Measurements from ENCODE around the gene LANCL2. TPM values are rescaled to one million over a fixed set of nuclear protein-coding genes. Genes with fewer than 3 reads are reported as not detected.

Gene LANCL2
- total RNA-seq, 1 donor from 2014 or later: 23.0 TPM

- Mint-ChIP-seq H3K27me3 (ENCODE audit: low read depth) (no peaks in the 10 kb centered on the region), H3K9me3 (no peaks in the 10 kb centered on the region), H3K27ac (ENCODE audit: unreplicated experiment) (no peak overlapping the region), H3K4me1 (peaks cover 6% of the 10 kb centered on the region), H3K36me3 (ENCODE audit: low read depth) (peaks cover 7% of the 10 kb centered on the region), H3K4me3 (no peak overlapping the region)
- no peak for TF ChIP-seq CTCF (conservative IDR thresholded peaks at IDR 0.05)
- no peak for DNase-seq (ENCODE audit: low read depth, low spot score)
Observed at GRCh38 chr7:55427800-55428199, 62.7 kb downstream of the LANCL2 start.

- no peak for DNase-seq (ENCODE audit: low read depth, low spot score)
- Mint-ChIP-seq H3K27me3 (ENCODE audit: low read depth) (no peaks in the 10 kb centered on the region), H3K36me3 (ENCODE audit: low read depth) (peaks cover 7% of the 10 kb centered on the region), H3K27ac (ENCODE audit: unreplicated experiment) (no peak overlapping the region), H3K9me3 (no peaks in the 10 kb centered on the region), H3K4me1 (no peaks in the 10 kb centered on the region), H3K4me3 (no peak overlapping the region)
- TF ChIP-seq CTCF (conservative IDR thresholded peaks at IDR 0.05): no peak
Observed at GRCh38 chr7:55429835-55430499, 64.8 kb downstream of the LANCL2 start.

DNA sequence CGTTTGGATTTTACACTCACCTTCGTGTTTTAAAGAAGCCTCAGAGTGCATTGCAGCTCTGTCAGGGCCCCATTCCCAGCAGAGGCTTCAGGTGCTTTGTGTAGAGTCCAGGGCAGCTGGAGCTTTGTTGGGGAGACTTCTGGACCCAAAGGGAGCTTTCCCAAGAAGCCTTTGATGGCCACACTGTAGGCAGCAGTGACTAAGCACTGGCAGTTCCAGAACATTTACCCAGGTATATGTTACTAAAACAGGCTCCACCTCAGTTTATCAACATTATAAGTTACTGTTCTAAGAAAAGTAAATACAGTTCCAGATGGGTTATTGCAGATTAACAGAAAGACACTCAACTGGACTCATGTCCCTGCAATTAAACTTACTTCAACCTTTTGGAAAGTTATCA, 66.8 kb downstream of the LANCL2 start:
- Mint-ChIP-seq H3K27ac (ENCODE audit: unreplicated experiment) (no peak overlapping the region), H3K4me1 (no peaks in the 10 kb centered on the region), H3K9me3 (no peaks in the 10 kb centered on the region), H3K27me3 (ENCODE audit: low read depth) (no peaks in the 10 kb centered on the region), H3K36me3 (ENCODE audit: low read depth) (no peaks in the 10 kb centered on the region), H3K4me3 (no peak overlapping the region)
- no peak for DNase-seq (ENCODE audit: low read depth, low spot score)
- no peak for TF ChIP-seq CTCF (conservative IDR thresholded peaks at IDR 0.05)

GRCh38 chr7:55432506-55432905, 67.4 kb downstream of the LANCL2 start:
- no peak for DNase-seq (ENCODE audit: low read depth, low spot score)
- Mint-ChIP-seq H3K4me3 (no peak overlapping the region), H3K4me1 (no peaks in the 10 kb centered on the region), H3K27ac (ENCODE audit: unreplicated experiment) (no peak overlapping the region), H3K36me3 (ENCODE audit: low read depth) (no peaks in the 10 kb centered on the region), H3K27me3 (ENCODE audit: low read depth) (no peaks in the 10 kb centered on the region), H3K9me3 (no peaks in the 10 kb centered on the region)
- no peak for TF ChIP-seq CTCF (conservative IDR thresholded peaks at IDR 0.05)

GRCh38 chr7:55432939-55433784, 68.0 kb downstream of the LANCL2 start:
- Mint-ChIP-seq H3K9me3 (no peaks in the 10 kb centered on the region), H3K27ac (ENCODE audit: unreplicated experiment) (no peak overlapping the region), H3K36me3 (ENCODE audit: low read depth) (no peaks in the 10 kb centered on the region), H3K4me1 (peaks cover under 1% of the 10 kb centered on the region), H3K27me3 (ENCODE audit: low read depth) (no peaks in the 10 kb centered on the region), H3K4me3 (no peak overlapping the region)
- no peak for DNase-seq (ENCODE audit: low read depth, low spot score)
- TF ChIP-seq CTCF (conservative IDR thresholded peaks at IDR 0.05): peak; percentile 69

All from neural crest cell (in vitro differentiated cells).